Endothelial cell of umbilical vein (primary cell): Measurements from ENCODE around the gene EPN2.

ENCODE experiments used
- GATA2 ChIP-seq: IDR thresholded peaks from 2 replicates; pipeline ENCODE4 v1.7.0; 2011; ENCODE audit warnings: low read depth, mild to moderate bottlenecking, moderate library complexity, mixed read lengths, low read length; ENCODE audit not compliant: insufficient read length, insufficient read depth
- POLR2A ChIP-seq: IDR thresholded peaks from 2 replicates; pipeline ENCODE4 v1.6.1; 2012; ENCODE audit warnings: low read depth, mild to moderate bottlenecking, control low read depth, low read length
- POLR2AphosphoS5 ChIP-seq: IDR thresholded peaks from 2 replicates; pipeline ENCODE4 v1.6.1; 2012; ENCODE audit warnings: low read depth, mild to moderate bottlenecking, control low read depth, low read length, moderate library complexity; ENCODE audit not compliant: insufficient read depth
- TF ChIP-seq, protein P1 (sequence below), 2 donors: IDR thresholded peaks; 1 replicate in 1 of 2; 2 replicates in 1 of 2; pipeline ENCODE4 v1.5.1; 2011; ENCODE audit warnings: low read length in 2 of 2, mild to moderate bottlenecking in 2 of 2, moderate library complexity in 2 of 2, control low read depth in 1 of 2, inconsistent platforms in 1 of 2, low read depth in 1 of 2; ENCODE audit not compliant: insufficient read depth in 1 of 2; ENCODE audit errors: extremely low read depth in 1 of 2
- TF ChIP-seq, protein P2 (sequence below): IDR thresholded peaks from 2 replicates; pipeline ENCODE4 v1.6.1; 2011; ENCODE audit not compliant: insufficient read depth, insufficient read length

DNA sequence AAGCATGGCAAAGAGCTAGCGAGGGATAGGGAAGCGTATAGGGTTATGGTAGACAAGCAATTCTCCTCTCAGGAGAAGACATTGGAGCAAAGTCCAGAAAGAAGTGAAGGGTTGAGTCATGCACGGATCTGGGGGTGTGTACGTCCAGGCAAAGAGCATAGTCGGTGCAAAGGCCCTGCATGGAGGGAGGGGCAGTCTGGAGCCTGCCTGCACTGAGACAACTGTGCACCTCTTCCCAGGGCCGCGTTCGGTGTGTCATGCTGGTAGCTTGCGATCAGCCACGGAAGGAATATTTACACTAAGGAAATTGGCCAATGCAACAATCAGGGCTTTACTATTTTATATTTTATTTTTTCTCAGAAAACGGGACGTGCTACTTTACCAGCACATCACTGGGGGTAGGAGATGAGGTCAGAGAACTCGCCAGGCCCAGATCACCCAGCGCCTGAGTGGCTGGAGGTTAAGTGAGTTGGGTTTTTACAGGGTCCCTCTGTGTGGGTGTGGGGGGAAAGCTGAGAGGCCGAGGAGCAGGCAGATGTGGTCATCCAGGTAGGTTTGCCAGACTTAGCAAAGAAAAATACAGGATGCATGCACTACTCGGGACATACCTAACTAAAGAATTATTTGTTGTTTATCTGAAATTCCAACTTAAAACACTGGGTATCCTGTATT, 132.1 kb downstream of the EPN2 start:
- no peak for TF ChIP-seq POLR2A
- TF ChIP-seq, protein P1, sequence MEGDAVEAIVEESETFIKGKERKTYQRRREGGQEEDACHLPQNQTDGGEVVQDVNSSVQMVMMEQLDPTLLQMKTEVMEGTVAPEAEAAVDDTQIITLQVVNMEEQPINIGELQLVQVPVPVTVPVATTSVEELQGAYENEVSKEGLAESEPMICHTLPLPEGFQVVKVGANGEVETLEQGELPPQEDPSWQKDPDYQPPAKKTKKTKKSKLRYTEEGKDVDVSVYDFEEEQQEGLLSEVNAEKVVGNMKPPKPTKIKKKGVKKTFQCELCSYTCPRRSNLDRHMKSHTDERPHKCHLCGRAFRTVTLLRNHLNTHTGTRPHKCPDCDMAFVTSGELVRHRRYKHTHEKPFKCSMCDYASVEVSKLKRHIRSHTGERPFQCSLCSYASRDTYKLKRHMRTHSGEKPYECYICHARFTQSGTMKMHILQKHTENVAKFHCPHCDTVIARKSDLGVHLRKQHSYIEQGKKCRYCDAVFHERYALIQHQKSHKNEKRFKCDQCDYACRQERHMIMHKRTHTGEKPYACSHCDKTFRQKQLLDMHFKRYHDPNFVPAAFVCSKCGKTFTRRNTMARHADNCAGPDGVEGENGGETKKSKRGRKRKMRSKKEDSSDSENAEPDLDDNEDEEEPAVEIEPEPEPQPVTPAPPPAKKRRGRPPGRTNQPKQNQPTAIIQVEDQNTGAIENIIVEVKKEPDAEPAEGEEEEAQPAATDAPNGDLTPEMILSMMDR (IDR thresholded peaks at IDR 0.05; ENCODE audit: extremely low read depth in 1 of 2, insufficient read depth in 1 of 2, low read depth in 1 of 2, low read length in 2 of 2) = no peak
- TF ChIP-seq POLR2AphosphoS5 = no peak
- no peak for TF ChIP-seq GATA2
- TF ChIP-seq, protein P2, sequence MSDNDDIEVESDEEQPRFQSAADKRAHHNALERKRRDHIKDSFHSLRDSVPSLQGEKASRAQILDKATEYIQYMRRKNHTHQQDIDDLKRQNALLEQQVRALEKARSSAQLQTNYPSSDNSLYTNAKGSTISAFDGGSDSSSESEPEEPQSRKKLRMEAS = no peak
